Retinal pigment epithelial cell (primary cell): ENCODE results near the gene LIPA.
"Not testable (repeated sequence)": the region's sequence is repeated elsewhere in the genome, so short reads cannot be mapped to it uniquely, and the experiment has no call there.

ENCODE experiments used
- DNase-seq: peaks from one replicate; pipeline ENCODE4 v3.0.0-alpha.2; 2010; ENCODE audit warnings: low read depth
- H3K4me3 ChIP-seq: 2 replicates; pipeline ENCODE4 v1.5.1; 2011; ENCODE audit warnings: mild to moderate bottlenecking, low read length, control low read depth, moderate library complexity
- TF ChIP-seq, protein P1 (sequence below): conservative IDR thresholded peaks from 2 replicates; pipeline ENCODE4 v1.5.1; 2011; ENCODE audit warnings: low read depth, low read length, control low read depth, inconsistent platforms

Gene LIPA

DNA sequence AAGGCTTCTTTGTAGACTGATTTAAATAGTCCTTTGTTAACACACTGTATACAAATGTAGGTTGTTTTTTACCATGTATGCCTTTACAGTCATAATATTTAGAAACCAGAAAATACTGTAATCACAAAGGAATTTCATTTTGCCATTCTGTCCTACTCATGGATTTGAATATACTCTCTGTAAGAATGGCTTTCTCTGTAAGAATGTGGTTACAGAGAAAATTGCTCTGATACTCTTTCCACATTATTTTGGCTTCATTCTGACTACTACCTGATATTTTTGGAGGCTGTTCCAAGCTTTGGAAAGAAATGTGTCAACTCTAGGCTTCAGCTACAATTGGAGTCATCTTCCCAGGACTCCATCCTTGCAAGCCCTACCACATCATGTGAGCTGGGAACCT, 68.0 kb downstream of the LIPA start:
- no peak for DNase-seq
- no peak overlapping the region for H3K4me3 ChIP-seq
- TF ChIP-seq, protein P1, sequence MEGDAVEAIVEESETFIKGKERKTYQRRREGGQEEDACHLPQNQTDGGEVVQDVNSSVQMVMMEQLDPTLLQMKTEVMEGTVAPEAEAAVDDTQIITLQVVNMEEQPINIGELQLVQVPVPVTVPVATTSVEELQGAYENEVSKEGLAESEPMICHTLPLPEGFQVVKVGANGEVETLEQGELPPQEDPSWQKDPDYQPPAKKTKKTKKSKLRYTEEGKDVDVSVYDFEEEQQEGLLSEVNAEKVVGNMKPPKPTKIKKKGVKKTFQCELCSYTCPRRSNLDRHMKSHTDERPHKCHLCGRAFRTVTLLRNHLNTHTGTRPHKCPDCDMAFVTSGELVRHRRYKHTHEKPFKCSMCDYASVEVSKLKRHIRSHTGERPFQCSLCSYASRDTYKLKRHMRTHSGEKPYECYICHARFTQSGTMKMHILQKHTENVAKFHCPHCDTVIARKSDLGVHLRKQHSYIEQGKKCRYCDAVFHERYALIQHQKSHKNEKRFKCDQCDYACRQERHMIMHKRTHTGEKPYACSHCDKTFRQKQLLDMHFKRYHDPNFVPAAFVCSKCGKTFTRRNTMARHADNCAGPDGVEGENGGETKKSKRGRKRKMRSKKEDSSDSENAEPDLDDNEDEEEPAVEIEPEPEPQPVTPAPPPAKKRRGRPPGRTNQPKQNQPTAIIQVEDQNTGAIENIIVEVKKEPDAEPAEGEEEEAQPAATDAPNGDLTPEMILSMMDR, result no peak

DNA sequence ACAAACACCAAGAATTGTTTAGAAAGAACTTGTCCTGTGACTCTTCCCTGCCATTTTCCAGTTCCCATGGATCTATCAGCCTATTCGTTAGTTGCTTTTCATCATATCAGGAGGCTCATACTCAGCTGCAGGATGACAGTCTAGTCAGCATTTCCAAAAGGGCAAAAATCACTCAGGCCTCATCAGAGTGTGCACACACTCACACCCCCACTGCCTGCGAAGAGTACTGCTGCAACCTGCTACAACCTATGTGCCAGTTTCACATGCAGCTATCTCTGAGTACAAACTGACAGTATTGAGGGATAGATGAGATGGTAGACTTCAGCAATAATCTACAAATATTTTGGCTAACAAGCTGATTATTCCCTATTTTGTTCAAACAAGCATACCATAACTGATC, 68.7 kb downstream of the LIPA start:
- H3K4me3 ChIP-seq, result no peak overlapping the region
- no peak for DNase-seq
- TF ChIP-seq, protein P1, result no peak

- no peak overlapping the region for H3K4me3 ChIP-seq
- TF ChIP-seq, protein P1, result no peak
- no peak for DNase-seq
These were observed 75.8 kb downstream of the LIPA start for GRCh38 chr10:89175816-89176215.

- DNase-seq, result no peak
- TF ChIP-seq, protein P1, result no peak
- no peak overlapping the region for H3K4me3 ChIP-seq
These were observed 78.5 kb downstream of the LIPA start for GRCh38 chr10:89173075-89173474.

GRCh38 chr10:89171996-89172395, 79.6 kb downstream of the LIPA start:
- TF ChIP-seq, protein P1, result no peak
- no peak overlapping the region for H3K4me3 ChIP-seq
- no peak for DNase-seq

DNA sequence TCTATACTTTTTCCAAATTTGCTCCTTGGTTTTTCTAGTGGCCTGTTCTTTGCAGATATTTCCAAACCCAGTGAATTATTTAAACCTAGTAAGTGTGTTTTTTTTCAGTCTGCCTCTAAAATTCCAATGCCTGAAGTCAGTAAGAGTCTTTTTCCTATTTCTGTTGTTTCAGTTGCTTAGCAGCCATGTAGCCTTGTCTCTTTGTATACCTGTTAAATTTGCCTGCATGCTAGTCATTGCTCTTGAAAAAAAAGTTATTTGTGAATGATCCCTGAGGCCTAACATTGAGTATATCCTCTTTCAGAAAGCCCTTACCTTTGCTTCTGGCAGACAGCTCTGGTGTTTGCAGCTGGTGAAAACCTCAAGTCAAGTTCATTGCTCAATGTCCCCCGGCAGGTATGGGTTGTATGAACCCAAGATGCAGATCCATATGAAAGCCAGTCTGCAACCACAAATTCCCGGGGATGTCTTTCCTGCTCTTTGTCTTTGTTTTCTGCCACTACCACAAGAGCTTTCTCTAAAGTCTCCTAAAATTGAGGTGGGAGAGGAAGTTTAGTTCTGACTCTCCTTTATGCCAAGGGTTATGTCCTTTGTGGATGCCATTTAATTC, 80.2 kb downstream of the LIPA start:
- TF ChIP-seq, protein P1, result no peak
- H3K4me3 ChIP-seq, result no peak overlapping the region
- DNase-seq, result no peak

DNA sequence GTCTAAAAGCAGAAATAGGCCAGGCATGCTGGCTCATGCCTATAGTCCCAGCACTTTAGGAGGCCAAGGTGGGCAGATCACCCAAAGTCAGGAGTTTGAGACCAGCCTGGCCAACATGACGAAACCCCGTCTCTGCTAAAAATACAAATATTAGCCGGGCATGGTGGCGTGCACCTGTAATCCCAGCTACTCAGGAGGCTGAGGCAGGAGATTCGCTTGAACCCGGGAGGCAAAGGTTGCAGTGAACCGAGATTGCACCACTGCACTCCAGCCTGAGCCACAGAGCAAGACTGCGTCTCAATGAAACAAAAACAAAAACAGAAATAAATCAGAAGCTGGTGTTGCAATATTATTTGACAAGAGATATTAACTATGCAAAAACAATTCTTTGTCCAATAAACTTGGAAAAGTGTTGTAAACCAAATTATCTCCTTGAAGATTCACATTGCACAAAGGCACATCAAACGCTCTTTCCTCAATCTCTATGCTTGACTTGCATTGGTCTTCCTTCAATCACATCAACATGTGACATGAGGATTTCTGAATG, 83.1 kb downstream of the LIPA start:
- not testable (repeated sequence) for DNase-seq, H3K4me3 ChIP-seq
